ENCODE measurements around the gene TMEM119. TPM values are rescaled to one million over a fixed set of nuclear protein-coding genes. Genes with fewer than 3 reads are reported as not detected.

Gene TMEM119
- total and polyA plus RNA-seq, 2 of the 13 experiments (the other 11 are each of a cell fraction or from before 2014, with no cell fraction given): not detected

DNA sequence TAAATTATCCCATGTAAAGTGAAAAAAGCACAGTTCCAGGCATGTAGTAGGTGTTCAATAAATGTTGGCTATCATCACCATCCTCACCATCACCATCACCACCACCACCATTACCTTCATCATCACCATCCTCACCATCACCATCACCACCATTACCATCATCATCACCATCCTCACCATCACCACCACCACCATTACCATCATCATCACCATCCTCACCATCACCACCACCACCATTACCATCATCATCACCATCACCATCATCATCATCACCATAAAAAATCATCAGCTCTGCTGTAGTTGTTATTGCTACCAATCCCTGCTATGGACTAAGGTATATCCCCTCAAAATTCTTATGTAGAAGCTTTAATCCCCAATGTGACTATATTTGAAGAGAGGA, 20.4 kb downstream of the TMEM119 start:
- Histone ChIP-seq H3K4me1 (ENCODE audit: insufficient read depth, low read length) (no peaks in the 10 kb centered on the region), H3K27me3 (ENCODE audit: control insufficient read depth in 1 of 2, insufficient read depth in 2 of 2, low read length in 2 of 2) (peaks cover 2 to 3% of the 10 kb centered on the region in 2 experiments; a peak in 1 of 5 replicates), H3K36me3 (replicated peaks in 1 of 2; ENCODE audit: control insufficient read depth in 1 of 2, insufficient read depth in 2 of 2, low read length in 2 of 2) (no peaks in the 10 kb centered on the region), H3K9me3 (ENCODE audit: low read length) (no peaks in the 10 kb centered on the region), H3K9ac (ENCODE audit: insufficient read depth, low read depth, low read length) (no peak overlapping the region), H4K20me1 (ENCODE audit: insufficient read depth, low read length) (no peaks in the 10 kb centered on the region), H3K79me2 (ENCODE audit: insufficient read depth, low read length) (no peaks in the 10 kb centered on the region), H3K27ac (ENCODE audit: extremely low read length, insufficient read depth, low read length) (no peak overlapping the region), H2AFZ (ENCODE audit: low read length) (no peak overlapping the region), H3K4me3 (replicated peaks in 1 of 3; ENCODE audit: insufficient read depth in 1 of 3, low read depth in 2 of 3, low read length in 3 of 3) (no peak overlapping the region), H3K4me2 (ENCODE audit: low read depth, low read length) (no peak overlapping the region)
- ChIA-PET CTCF (ENCODE audit: low intra/inter-chr PET ratio, low total read pairs) (no interaction called here), POLR2A (no interaction called here)
- no TSS peak for BruUV-seq (replicated peaks)
- TF ChIP-seq CREB1 (IDR thresholded peaks at IDR 0.05): peak; percentile 84
- TF ChIP-seq CREB1 (CRISPR knock-in tag; IDR thresholded peaks at IDR 0.05): no peak
- no peak for TF ChIP-seq PRDM4 (CRISPR knock-in tag; IDR thresholded peaks at IDR 0.05; ENCODE audit: borderline replicate concordance)
- in situ Hi-C loops (cut with HindIII; ENCODE audit: extremely low pct_ligation_motif_present, low pct_unique_long_range_greater_than_20kb) (no loop called here), intact Hi-C loops (cut with micrococcal nuclease; ENCODE audit: unreplicated experiment) (no loop called here)
- no peak for DNase-seq (ENCODE audit: low spot score)
- ATAC-seq: no peak
- FAIRE-seq: no peak

DNA sequence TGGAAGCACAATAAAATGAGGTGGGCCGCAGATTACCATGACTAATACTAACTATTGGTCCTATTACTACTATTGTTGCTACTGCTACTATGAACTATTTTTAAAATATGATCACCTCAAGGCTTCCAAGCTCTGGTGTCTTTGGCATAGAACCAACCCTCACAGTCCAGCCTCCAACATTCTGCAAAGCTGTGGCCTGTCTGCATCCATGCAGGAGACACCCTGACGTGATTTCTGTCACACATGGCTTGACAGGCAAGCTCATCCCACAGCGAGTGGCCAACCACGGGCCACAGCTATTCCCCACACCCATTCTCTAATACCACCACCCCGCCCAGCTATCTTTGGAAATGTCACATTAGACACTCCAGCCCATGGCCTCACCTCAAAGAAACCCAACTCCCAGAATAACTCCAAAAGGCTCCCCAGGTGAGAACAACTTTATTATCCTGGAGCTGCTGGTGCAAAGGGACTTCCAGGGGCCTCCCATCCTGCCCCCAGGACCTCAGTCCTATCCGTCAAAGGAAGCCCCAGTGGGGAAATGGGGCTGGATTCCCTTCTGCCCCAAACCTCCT, 21.1 kb downstream of the TMEM119 start:
- H3K4me2 ChIP-seq (ENCODE audit: low read depth, low read length): no peak overlapping the region
- no TSS peak for BruUV-seq (replicated peaks)
- no peaks in the 10 kb centered on the region for H3K4me1 ChIP-seq (ENCODE audit: insufficient read depth, low read length)
- no peak overlapping the region for H2AFZ ChIP-seq (ENCODE audit: low read length)
- H3K27ac ChIP-seq (ENCODE audit: extremely low read length, insufficient read depth, low read length): no peak overlapping the region
- no peaks in the 10 kb centered on the region for H4K20me1 ChIP-seq (ENCODE audit: insufficient read depth, low read length)
- POLR2A ChIA-PET: no interaction called here
- H3K4me3 ChIP-seq (replicated peaks in 1 of 3; ENCODE audit: insufficient read depth in 1 of 3, low read depth in 2 of 3, low read length in 3 of 3): no peak overlapping the region
- DNase-seq (ENCODE audit: low spot score): no peak
- H3K9me3 ChIP-seq (ENCODE audit: low read length): no peaks in the 10 kb centered on the region
- CTCF ChIA-PET (ENCODE audit: low intra/inter-chr PET ratio, low total read pairs): no interaction called here
- H3K9ac ChIP-seq (ENCODE audit: insufficient read depth, low read depth, low read length): no peak overlapping the region
- H3K79me2 ChIP-seq (ENCODE audit: insufficient read depth, low read length): no peaks in the 10 kb centered on the region
- in situ Hi-C loops (cut with HindIII; ENCODE audit: extremely low pct_ligation_motif_present, low pct_unique_long_range_greater_than_20kb) (no loop called here), intact Hi-C loops (cut with micrococcal nuclease; ENCODE audit: unreplicated experiment) (no loop called here)
- WGBS (ENCODE audit: low lambda C conversion rate): 13% methylated on average over 6 of the region's 6 CpGs
- ATAC-seq: no peak
- no peaks in the 10 kb centered on the region for H3K36me3 ChIP-seq (replicated peaks in 1 of 2; ENCODE audit: control insufficient read depth in 1 of 2, insufficient read depth in 2 of 2, low read length in 2 of 2)
- TF ChIP-seq TEAD2 (CRISPR knock-in tag; IDR thresholded peaks at IDR 0.05) (no peak), REXO4 (CRISPR knock-in tag; IDR thresholded peaks at IDR 0.05; ENCODE audit: borderline replicate concordance) (no peak), MAF1 (CRISPR knock-in tag; IDR thresholded peaks at IDR 0.05; ENCODE audit: borderline replicate concordance) (no peak), HIVEP1 (CRISPR knock-in tag; IDR thresholded peaks at IDR 0.05) (no peak), MLLT10 (CRISPR knock-in tag; IDR thresholded peaks at IDR 0.05) (no peak)
- TF ChIP-seq, protein P1, sequence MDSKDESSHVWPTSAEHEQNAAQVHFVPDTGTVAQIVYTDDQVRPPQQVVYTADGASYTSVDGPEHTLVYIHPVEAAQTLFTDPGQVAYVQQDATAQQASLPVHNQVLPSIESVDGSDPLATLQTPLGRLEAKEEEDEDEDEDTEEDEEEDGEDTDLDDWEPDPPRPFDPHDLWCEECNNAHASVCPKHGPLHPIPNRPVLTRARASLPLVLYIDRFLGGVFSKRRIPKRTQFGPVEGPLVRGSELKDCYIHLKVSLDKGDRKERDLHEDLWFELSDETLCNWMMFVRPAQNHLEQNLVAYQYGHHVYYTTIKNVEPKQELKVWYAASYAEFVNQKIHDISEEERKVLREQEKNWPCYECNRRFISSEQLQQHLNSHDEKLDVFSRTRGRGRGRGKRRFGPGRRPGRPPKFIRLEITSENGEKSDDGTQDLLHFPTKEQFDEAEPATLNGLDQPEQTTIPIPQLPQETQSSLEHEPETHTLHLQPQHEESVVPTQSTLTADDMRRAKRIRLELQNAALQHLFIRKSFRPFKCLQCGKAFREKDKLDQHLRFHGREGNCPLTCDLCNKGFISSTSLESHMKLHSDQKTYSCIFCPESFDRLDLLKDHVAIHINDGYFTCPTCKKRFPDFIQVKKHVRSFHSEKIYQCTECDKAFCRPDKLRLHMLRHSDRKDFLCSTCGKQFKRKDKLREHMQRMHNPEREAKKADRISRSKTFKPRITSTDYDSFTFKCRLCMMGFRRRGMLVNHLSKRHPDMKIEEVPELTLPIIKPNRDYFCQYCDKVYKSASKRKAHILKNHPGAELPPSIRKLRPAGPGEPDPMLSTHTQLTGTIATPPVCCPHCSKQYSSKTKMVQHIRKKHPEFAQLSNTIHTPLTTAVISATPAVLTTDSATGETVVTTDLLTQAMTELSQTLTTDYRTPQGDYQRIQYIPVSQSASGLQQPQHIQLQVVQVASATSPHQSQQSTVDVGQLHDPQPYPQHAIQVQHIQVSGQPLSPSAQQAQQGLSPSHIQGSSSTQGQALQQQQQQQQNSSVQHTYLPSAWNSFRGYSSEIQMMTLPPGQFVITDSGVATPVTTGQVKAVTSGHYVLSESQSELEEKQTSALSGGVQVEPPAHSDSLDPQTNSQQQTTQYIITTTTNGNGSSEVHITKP (CRISPR knock-in tag; IDR thresholded peaks at IDR 0.05; ENCODE audit: low read depth): no peak
- H3K27me3 ChIP-seq (ENCODE audit: control insufficient read depth in 1 of 2, insufficient read depth in 2 of 2, low read length in 2 of 2): peaks cover 0 to 2% of the 10 kb centered on the region in 2 experiments; a peak in 1 of 5 replicates
- FAIRE-seq: no peak
